Keratinocyte (primary cell): ENCODE results near the gene BRD1. TPM values are rescaled to one million over a fixed set of nuclear protein-coding genes. Genes with fewer than 3 reads are reported as not detected.

Source experiments
- DNase-seq: peaks from one replicate; pipeline ENCODE4 v3.0.0-alpha.2; 2011; ENCODE audit warnings: low read depth, missing footprints, low spot score
- FAIRE-seq: peaks from 2 replicates; lab custom pipeline; 2011; peaks lifted over from hg19 to GRCh38; lab: Jason Lieb, UNC
- H2AFZ ChIP-seq: 2 replicates; pipeline ENCODE4 v1.6.0; 2012; ENCODE audit warnings: low read length, control low read depth, inconsistent platforms; ENCODE audit not compliant: control insufficient read depth
- H3K27ac ChIP-seq: 2 replicates; pipeline ENCODE4 v1.5.1; 2011; ENCODE audit warnings: low read length; ENCODE audit not compliant: control insufficient read depth, insufficient read depth
- H3K27me3 ChIP-seq: 3 replicates; pipeline ENCODE4 v1.6.0; 2011; ENCODE audit warnings: low read length; ENCODE audit not compliant: control insufficient read depth, insufficient read depth; ENCODE audit errors: extremely low read depth
- H3K36me3 ChIP-seq, 2 experiments: 2 replicates in 1 of 2; 3 replicates in 1 of 2; pipeline ENCODE4 v1.5.1; 2011; ENCODE audit warnings: low read length in 2 of 2, mild to moderate bottlenecking in 1 of 2; ENCODE audit not compliant: control insufficient read depth in 2 of 2, insufficient read depth in 2 of 2; ENCODE audit errors: extremely low read depth in 1 of 2
- H3K4me1 ChIP-seq: 3 replicates; pipeline ENCODE4 v1.5.1; 2011; ENCODE audit warnings: low read length; ENCODE audit not compliant: control insufficient read depth, insufficient read depth; ENCODE audit errors: extremely low read depth
- H3K4me2 ChIP-seq: 3 replicates; pipeline ENCODE4 v1.6.0; 2011; ENCODE audit warnings: low read depth, low read length; ENCODE audit not compliant: control insufficient read depth, insufficient read depth; ENCODE audit errors: extremely low read depth
- H3K4me3 ChIP-seq, 3 experiments: fragments of 200-600 bp in 1 of 3; sonication (generic) in 1 of 3; 2 replicates in 2 of 3; 3 replicates in 1 of 3; pipeline ENCODE4 v1.5.1; 2011 to 2016; ENCODE audit warnings: low read length in 3 of 3, mild to moderate bottlenecking in 3 of 3, control low read depth in 2 of 3, inconsistent platforms in 1 of 3, low read depth in 1 of 3, mixed read lengths in 1 of 3, mixed run types in 1 of 3, moderate library complexity in 1 of 3; ENCODE audit not compliant: control insufficient read depth in 2 of 3, insufficient read depth in 2 of 3; ENCODE audit errors: extremely low read depth in 1 of 3
- H3K79me2 ChIP-seq: 2 replicates; pipeline ENCODE4 v1.6.0; 2012; ENCODE audit warnings: low read length; ENCODE audit not compliant: control insufficient read depth, insufficient read depth
- H3K9ac ChIP-seq: 3 replicates; pipeline ENCODE4 v1.6.0; 2011; ENCODE audit warnings: low read length; ENCODE audit not compliant: control insufficient read depth, insufficient read depth; ENCODE audit errors: extremely low read depth
- H3K9me1 ChIP-seq: 3 replicates; pipeline ENCODE4 v1.6.0; 2011; ENCODE audit warnings: low read length; ENCODE audit not compliant: control insufficient read depth, insufficient read depth; ENCODE audit errors: extremely low read depth
- H3K9me3 ChIP-seq: 2 replicates; pipeline ENCODE4 v1.5.1; 2012; ENCODE audit warnings: low read depth, low read length; ENCODE audit not compliant: control insufficient read depth
- H4K20me1 ChIP-seq: 3 replicates; pipeline ENCODE4 v1.6.0; 2011; ENCODE audit warnings: low read length; ENCODE audit not compliant: control insufficient read depth, insufficient read depth; ENCODE audit errors: extremely low read depth
- EZH2 ChIP-seq: IDR thresholded peaks from one replicate; pipeline ENCODE4 v1.6.1; 2012; ENCODE audit warnings: inconsistent platforms, mild to moderate bottlenecking, low read length, moderate library complexity
- dilution Hi-C: fragments of 300-500 bp; cut with MboI; formaldehyde crosslinking; loops from one replicate; pipeline ENCODE4 v1.7.0; 2020; ENCODE audit warnings: low sequenced_read_pairs; ENCODE audit not compliant: extremely low pct_ligation_motif_present
- polyA plus RNA-seq, 5 experiments: library from polyadenylated mRNA; depleted of rRNA in 3 of 5; stranded (reverse) in 3 of 5; stranded (forward) in 1 of 5; unstranded in 1 of 5; fragments of >200 nt; gene quantifications; 1 replicate in 1 of 5; 2 replicates in 3 of 5; 3 replicates in 1 of 5; pipeline versions ENCODE4 v1.2.1 to v1.2.3, GENCODE V29; 2011 to 2012; ENCODE audit warnings: missing spikeins in 2 of 5, low read depth in 1 of 5, low replicate concordance in 1 of 5
- TF ChIP-seq, protein P1 (sequence below), 3 experiments: IDR thresholded peaks in 1 of 3; conservative IDR thresholded peaks in 1 of 3; optimal IDR thresholded peaks in 1 of 3; 2 replicates in 2 of 3; 3 replicates in 1 of 3; pipeline versions ENCODE3 to v1.5.1; 2011; ENCODE audit warnings: low read length in 3 of 3, mild to moderate bottlenecking in 3 of 3, moderate library complexity in 2 of 3, control low read depth in 1 of 3, inconsistent platforms in 1 of 3; ENCODE audit not compliant: insufficient read depth in 2 of 3; ENCODE audit errors: extremely low read depth in 1 of 3

The BRD1 gene
- polyA plus RNA-seq, 1 donor (not counting 4 experiments of a cell fraction or from before 2014, with no cell fraction given) = 4.3 TPM

DNA sequence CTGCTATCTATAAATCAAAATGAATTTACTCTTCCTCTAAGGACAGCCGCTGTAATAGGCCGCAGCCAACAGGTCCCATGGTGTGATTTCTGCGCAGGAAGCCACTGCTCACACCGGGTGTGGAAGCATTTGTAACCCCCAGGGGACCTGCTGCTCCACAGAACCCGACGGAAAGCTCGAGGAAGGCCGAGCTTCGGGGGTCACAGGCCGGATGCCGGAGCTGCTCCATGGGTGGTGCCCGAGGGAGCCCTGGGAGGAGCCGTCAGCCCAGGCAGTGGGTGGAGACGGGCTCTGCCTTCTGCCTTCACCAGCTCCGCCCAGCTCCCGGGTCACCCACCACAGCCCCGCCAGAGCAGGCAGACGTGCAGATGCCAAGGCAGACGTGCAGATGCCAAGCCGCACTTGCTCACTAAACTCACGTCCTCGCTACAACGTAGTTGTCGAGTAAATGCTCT, 63.5 kb downstream of the BRD1 start:
- Histone ChIP-seq H3K27ac (no peak overlapping the region), H3K4me1 (peaks cover 20% of the 10 kb centered on the region), H4K20me1 (no peaks in the 10 kb centered on the region), H3K4me2 (no peak overlapping the region), H3K9ac (no peak overlapping the region), H3K9me3 (no peaks in the 10 kb centered on the region), H3K79me2 (no peaks in the 10 kb centered on the region), H3K9me1 (no peaks in the 10 kb centered on the region), H3K36me3 (no peaks in the 10 kb centered on the region), H2AFZ (no peak overlapping the region), H3K27me3 (no peaks in the 10 kb centered on the region), H3K4me3 (no peak overlapping the region)
- dilution Hi-C loops = no loop called here
- FAIRE-seq = no peak
- no peak for DNase-seq
- TF ChIP-seq, protein P1, sequence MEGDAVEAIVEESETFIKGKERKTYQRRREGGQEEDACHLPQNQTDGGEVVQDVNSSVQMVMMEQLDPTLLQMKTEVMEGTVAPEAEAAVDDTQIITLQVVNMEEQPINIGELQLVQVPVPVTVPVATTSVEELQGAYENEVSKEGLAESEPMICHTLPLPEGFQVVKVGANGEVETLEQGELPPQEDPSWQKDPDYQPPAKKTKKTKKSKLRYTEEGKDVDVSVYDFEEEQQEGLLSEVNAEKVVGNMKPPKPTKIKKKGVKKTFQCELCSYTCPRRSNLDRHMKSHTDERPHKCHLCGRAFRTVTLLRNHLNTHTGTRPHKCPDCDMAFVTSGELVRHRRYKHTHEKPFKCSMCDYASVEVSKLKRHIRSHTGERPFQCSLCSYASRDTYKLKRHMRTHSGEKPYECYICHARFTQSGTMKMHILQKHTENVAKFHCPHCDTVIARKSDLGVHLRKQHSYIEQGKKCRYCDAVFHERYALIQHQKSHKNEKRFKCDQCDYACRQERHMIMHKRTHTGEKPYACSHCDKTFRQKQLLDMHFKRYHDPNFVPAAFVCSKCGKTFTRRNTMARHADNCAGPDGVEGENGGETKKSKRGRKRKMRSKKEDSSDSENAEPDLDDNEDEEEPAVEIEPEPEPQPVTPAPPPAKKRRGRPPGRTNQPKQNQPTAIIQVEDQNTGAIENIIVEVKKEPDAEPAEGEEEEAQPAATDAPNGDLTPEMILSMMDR (optimal IDR thresholded peaks at IDR 0.05 in 1 of 3, IDR thresholded peaks at IDR 0.05 in 1 of 3, conservative IDR thresholded peaks at IDR 0.05 in 1 of 3; ENCODE audit: extremely low read depth in 1 of 3, insufficient read depth in 2 of 3, low read length in 3 of 3) = no peak
- no peak for TF ChIP-seq EZH2

- no peaks in the 10 kb centered on the region for H3K9me1 ChIP-seq
- FAIRE-seq (no peak), DNase-seq (no peak)
- no peak overlapping the region for H3K27ac ChIP-seq
- dilution Hi-C loops = no loop called here
- no peaks in the 10 kb centered on the region for H3K79me2 ChIP-seq
- H3K9me3 ChIP-seq = no peaks in the 10 kb centered on the region
- H3K36me3 ChIP-seq = no peaks in the 10 kb centered on the region
- H3K4me2 ChIP-seq = no peak overlapping the region
- H4K20me1 ChIP-seq = no peaks in the 10 kb centered on the region
- H2AFZ ChIP-seq = no peak overlapping the region
- H3K9ac ChIP-seq = no peak overlapping the region
- TF ChIP-seq EZH2 = no peak
- TF ChIP-seq, protein P1 (optimal IDR thresholded peaks at IDR 0.05 in 1 of 3, IDR thresholded peaks at IDR 0.05 in 1 of 3, conservative IDR thresholded peaks at IDR 0.05 in 1 of 3; ENCODE audit: extremely low read depth in 1 of 3, insufficient read depth in 2 of 3, low read length in 3 of 3) = no peak
- H3K4me1 ChIP-seq = peaks cover 20% of the 10 kb centered on the region
- no peak overlapping the region for H3K4me3 ChIP-seq
- no peaks in the 10 kb centered on the region for H3K27me3 ChIP-seq
These were observed 64.0 kb downstream of the BRD1 start for GRCh38 chr22:49763696-49764095.
